SK-N-MC (cell line): ENCODE measurements around the gene TOX2.

ENCODE experiments used
- EZH2 ChIP-seq: fragments of 200-600 bp; sonication (generic); IDR thresholded peaks from one replicate; pipeline ENCODE4 v1.6.1; 2017; ENCODE audit warnings: antibody characterized with exemption
- POLR2AphosphoS5 ChIP-seq: IDR thresholded peaks from 2 replicates; pipeline ENCODE4 v1.6.1; 2012; ENCODE audit warnings: mild to moderate bottlenecking, low read depth, low read length, borderline replicate concordance

DNA sequence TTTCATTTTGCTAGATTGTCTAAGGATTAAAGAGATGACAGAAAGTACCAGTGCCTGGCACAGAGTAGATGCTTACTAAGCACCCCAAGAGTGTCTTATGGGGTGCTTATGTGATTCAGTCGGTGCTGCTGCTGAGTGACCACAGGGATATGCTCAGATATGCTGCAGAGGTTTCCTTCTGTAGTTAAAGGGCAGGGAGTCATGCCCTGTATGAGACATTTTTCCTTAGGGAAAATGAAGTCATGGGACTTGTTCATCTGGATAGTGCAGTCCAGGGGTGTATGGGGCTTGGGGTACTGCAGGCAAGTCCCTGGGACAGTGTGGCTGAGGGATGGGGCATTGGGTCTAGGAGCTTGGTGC, 25.1 kb downstream of the TOX2 start:
- no peak for TF ChIP-seq EZH2
- TF ChIP-seq POLR2AphosphoS5: no peak
